HepG2 (cell line): ENCODE data around the gene NRN1L. TPM values are rescaled to one million over a fixed set of nuclear protein-coding genes. Genes with fewer than 3 reads are reported as not detected.

Experiments
- ARID2 ChIP-seq: sonication (generic); formaldehyde crosslinking; IDR thresholded peaks from 2 replicates; pipeline ENCODE4 v1.8.1; 2022; ENCODE audit warnings: mild to moderate bottlenecking, missing genetic modification reagents, borderline replicate concordance
- ATF7-NPFF ChIP-seq: sonication (generic); formaldehyde crosslinking; IDR thresholded peaks from 2 replicates; pipeline ENCODE4 v1.8.1; 2023; ENCODE audit warnings: mild to moderate bottlenecking, low read depth, missing genetic modification reagents, moderate library complexity
- ATRX ChIP-seq: sonication (generic); formaldehyde crosslinking; IDR thresholded peaks from 2 replicates; pipeline ENCODE4 v1.4.0; 2020; ENCODE audit warnings: missing genetic modification reagents, borderline replicate concordance
- ELF3 ChIP-seq: IDR thresholded peaks from 2 replicates; pipeline ENCODE4 v1.6.1; 2016; ENCODE audit warnings: missing genetic modification reagents, missing compliant biosample characterization
- FOXM1 ChIP-seq: sonication (generic); formaldehyde crosslinking; IDR thresholded peaks from 2 replicates; pipeline ENCODE4 v1.5.0; 2020; ENCODE audit warnings: missing genetic modification reagents
- HNRNPL ChIP-seq: fragments of 200-400 bp; formaldehyde crosslinking; IDR thresholded peaks from 2 replicates; pipeline ENCODE4 v1.6.1; 2017; ENCODE audit warnings: mild to moderate bottlenecking, low read depth, low read length
- KDM1A ChIP-seq: IDR thresholded peaks from 2 replicates; pipeline ENCODE4 v1.6.1; 2016; ENCODE audit warnings: missing compliant biosample characterization
- SRSF1 ChIP-seq: fragments of 200-400 bp; formaldehyde crosslinking; optimal IDR thresholded peaks from 2 replicates; pipeline ENCODE3; 2017; ENCODE audit warnings: mild to moderate bottlenecking, low read depth, low read length, moderate library complexity
- TBX3 ChIP-seq: fragments of 450-650 bp; IDR thresholded peaks from 2 replicates; pipeline ENCODE4 v1.6.1; 2017; ENCODE audit warnings: antibody characterized with exemption, mild to moderate bottlenecking, inconsistent platforms, borderline replicate concordance
- TGIF2 ChIP-seq: IDR thresholded peaks from 2 replicates; pipeline ENCODE4 v1.6.1; 2016; ENCODE audit warnings: control low read depth, missing compliant biosample characterization
- TRIM24 ChIP-seq: sonication (generic); formaldehyde crosslinking; IDR thresholded peaks from 2 replicates; pipeline ENCODE4 v1.8.0; 2022; ENCODE audit warnings: mild to moderate bottlenecking, missing genetic modification reagents
- ZFP82 ChIP-seq: sonication (generic); formaldehyde crosslinking; IDR thresholded peaks from 2 replicates; pipeline ENCODE4 v1.5.1; 2020; ENCODE audit warnings: mild to moderate bottlenecking, missing genetic modification reagents, borderline replicate concordance
- ZNF124 ChIP-seq: sonication (generic); formaldehyde crosslinking; IDR thresholded peaks from 2 replicates; pipeline ENCODE4 v1.4.0; 2020; ENCODE audit warnings: missing genetic modification reagents
- ZNF333 ChIP-seq: sonication (generic); formaldehyde crosslinking; IDR thresholded peaks from 2 replicates; pipeline ENCODE4 v1.4.0; 2020; ENCODE audit warnings: mild to moderate bottlenecking, missing genetic modification reagents, borderline replicate concordance
- ZNF33A ChIP-seq: sonication (generic); formaldehyde crosslinking; IDR thresholded peaks from 2 replicates; pipeline ENCODE4 v1.5.1; 2020; ENCODE audit warnings: missing genetic modification reagents, mild to moderate bottlenecking, moderate library complexity, borderline replicate concordance
- ZNF841 ChIP-seq: sonication (generic); formaldehyde crosslinking; IDR thresholded peaks from 2 replicates; pipeline ENCODE4 v1.8.1; 2023; ENCODE audit warnings: missing genetic modification reagents, borderline replicate concordance
- polyA plus RNA-seq, 8 experiments: library from polyadenylated mRNA; depleted of rRNA in 3 of 8; stranded (reverse) in 7 of 8; unstranded in 1 of 8; fragments of >200 nt; fragmentation: Illumina TruSeq in 4 of 8; extraction: Trizol in 4 of 8; gene quantifications; 2 replicates each; pipeline versions ENCODE4 v1.2.1 to v1.2.3, GENCODE V29; 2011 to 2016; ENCODE audit warnings: low read depth in 4 of 8, missing spikeins in 1 of 8, mixed read lengths in 1 of 8; ENCODE audit not compliant: insufficient read depth in 1 of 8
- total RNA-seq, 5 experiments: library from RNA; depleted of rRNA; stranded (reverse); fragments of >200 nt; fragmentation: Illumina TruSeq; extraction: Trizol; gene quantifications; 2 replicates each; pipeline ENCODE4 v1.2.3, GENCODE V29; 2016; ENCODE audit warnings: low read depth in 1 of 5
- TF ChIP-seq, protein P1 (sequence below): sonication (generic); formaldehyde crosslinking; IDR thresholded peaks from 2 replicates; pipeline ENCODE4 v1.4.0; 2020; ENCODE audit warnings: mild to moderate bottlenecking, missing genetic modification reagents
- TF ChIP-seq, protein P2 (sequence below): sonication (generic); formaldehyde crosslinking; IDR thresholded peaks from 2 replicates; pipeline ENCODE4 v1.4.0; 2020; ENCODE audit warnings: missing genetic modification reagents, mild to moderate bottlenecking, borderline replicate concordance
- TF ChIP-seq, protein P3 (sequence below): IDR thresholded peaks from 2 replicates; pipeline ENCODE4 v1.6.1; 2016; ENCODE audit warnings: missing biosample characterization, missing genetic modification reagents, low read depth
- TF ChIP-seq, protein P4 (sequence below): sonication (generic); formaldehyde crosslinking; IDR thresholded peaks from 2 replicates; pipeline ENCODE4 v1.4.0; 2020; ENCODE audit warnings: missing genetic modification reagents, borderline replicate concordance

Gene NRN1L
- total and polyA plus RNA-seq, 2 of the 13 experiments (the other 11 are each of a cell fraction or from before 2014, with no cell fraction given): 0.53 to 1.2 TPM

DNA sequence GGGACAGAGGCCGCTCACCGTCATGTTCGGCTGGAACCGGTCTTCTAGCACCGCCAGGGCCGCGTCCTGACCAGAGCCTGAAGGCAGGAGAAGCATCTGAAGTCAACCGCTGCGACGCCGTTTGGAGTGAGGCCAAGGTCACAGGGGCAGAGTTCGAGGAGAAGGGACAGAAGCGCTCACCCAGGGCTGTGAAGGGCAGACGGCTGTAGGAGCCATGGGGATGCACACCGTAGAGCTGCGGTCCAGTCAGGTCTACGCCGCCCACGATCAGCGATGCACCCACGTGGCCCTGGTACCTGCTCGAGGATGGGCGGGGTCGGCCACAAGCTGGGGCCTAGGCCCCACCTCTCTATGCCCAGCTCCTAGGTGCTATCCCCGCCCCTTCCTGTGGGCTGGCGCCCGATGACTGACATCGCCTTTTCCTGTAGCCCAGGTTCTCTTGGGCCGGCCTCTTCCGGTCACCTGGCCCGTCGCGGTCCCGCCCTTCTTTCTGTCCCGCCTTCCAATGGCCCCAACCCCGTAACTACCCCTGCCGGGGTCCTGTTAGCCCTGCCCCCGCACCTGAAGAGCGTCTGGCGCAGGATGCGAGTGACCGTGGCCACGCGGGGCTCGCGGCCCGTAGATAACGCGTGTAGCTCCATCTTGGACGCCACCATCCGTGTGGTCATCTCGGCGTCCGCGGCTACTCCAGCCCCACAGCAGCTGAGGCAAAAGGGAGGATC, 50.9 kb downstream of the NRN1L start (continued):
- TF ChIP-seq, protein P1, sequence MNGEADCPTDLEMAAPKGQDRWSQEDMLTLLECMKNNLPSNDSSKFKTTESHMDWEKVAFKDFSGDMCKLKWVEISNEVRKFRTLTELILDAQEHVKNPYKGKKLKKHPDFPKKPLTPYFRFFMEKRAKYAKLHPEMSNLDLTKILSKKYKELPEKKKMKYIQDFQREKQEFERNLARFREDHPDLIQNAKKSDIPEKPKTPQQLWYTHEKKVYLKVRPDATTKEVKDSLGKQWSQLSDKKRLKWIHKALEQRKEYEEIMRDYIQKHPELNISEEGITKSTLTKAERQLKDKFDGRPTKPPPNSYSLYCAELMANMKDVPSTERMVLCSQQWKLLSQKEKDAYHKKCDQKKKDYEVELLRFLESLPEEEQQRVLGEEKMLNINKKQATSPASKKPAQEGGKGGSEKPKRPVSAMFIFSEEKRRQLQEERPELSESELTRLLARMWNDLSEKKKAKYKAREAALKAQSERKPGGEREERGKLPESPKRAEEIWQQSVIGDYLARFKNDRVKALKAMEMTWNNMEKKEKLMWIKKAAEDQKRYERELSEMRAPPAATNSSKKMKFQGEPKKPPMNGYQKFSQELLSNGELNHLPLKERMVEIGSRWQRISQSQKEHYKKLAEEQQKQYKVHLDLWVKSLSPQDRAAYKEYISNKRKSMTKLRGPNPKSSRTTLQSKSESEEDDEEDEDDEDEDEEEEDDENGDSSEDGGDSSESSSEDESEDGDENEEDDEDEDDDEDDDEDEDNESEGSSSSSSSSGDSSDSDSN (CRISPR knock-in tag): peak; percentile 80; the same call in 1 of the 2 replicates
- TF ChIP-seq ATF7-NPFF (CRISPR knock-in tag) (peak; percentile 83), ELF3 (peak; percentile 67), KDM1A (no peak), ZNF841 (no peak), ATRX (CRISPR knock-in tag) (0 out of 2 replicates have a peak, but pooled peaks have one; percentile 70), ZNF333 (CRISPR knock-in tag) (peak; percentile 93; the same call in 1 of the 2 replicates), ZFP82 (CRISPR knock-in tag) (no peak; the same call in 1 of the 2 replicates), ZNF124 (peak; percentile 47; the same call in 1 of the 2 replicates), TBX3 (no peak), ZNF33A (CRISPR knock-in tag) (no peak), ARID2 (CRISPR knock-in tag) (no peak; the same call in 1 of the 2 replicates), FOXM1 (CRISPR knock-in tag) (peak; percentile 76; the same call in 1 of the 2 replicates), TGIF2 (CRISPR knock-in tag) (peak; percentile 84), HNRNPL (peak; percentile 43; the same call in 1 of the 2 replicates), TRIM24 (CRISPR knock-in tag) (no peak), SRSF1 (peak; percentile 88)
- TF ChIP-seq, protein P2, sequence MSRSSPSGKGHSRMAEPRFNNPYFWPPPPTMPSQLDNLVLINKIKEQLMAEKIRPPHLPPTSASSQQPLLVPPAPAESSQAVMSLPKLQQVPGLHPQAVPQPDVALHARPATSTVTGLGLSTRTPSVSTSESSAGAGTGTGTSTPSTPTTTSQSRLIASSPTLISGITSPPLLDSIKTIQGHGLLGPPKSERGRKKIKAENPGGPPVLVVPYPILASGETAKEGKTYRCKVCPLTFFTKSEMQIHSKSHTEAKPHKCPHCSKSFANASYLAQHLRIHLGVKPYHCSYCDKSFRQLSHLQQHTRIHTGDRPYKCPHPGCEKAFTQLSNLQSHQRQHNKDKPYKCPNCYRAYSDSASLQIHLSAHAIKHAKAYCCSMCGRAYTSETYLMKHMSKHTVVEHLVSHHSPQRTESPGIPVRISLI (CRISPR knock-in tag): peak; percentile 65; the same call in 1 of the 2 replicates
- TF ChIP-seq, protein P3, sequence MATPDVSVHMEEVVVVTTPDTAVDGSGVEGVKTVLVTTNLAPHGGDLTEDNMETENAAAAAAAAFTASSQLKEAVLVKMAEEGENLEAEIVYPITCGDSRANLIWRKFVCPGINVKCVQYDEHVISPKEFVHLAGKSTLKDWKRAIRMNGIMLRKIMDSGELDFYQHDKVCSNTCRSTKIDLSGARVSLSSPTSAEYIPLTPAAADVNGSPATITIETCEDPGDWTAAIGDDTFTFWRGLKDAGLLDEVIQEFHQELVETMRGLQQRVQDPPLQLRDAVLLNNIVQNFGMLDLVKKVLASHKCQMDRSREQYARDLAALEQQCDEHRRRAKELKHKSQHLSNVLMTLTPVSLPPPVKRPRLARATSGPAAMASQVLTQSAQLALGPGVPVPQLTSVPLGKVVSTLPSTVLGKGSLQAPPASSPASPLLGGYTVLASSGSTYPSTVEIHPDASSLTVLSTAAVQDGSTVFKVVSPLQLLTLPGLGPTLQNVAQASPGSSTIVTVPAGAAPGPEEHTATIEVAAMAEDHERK (CRISPR knock-in tag): no peak
- TF ChIP-seq, protein P4, sequence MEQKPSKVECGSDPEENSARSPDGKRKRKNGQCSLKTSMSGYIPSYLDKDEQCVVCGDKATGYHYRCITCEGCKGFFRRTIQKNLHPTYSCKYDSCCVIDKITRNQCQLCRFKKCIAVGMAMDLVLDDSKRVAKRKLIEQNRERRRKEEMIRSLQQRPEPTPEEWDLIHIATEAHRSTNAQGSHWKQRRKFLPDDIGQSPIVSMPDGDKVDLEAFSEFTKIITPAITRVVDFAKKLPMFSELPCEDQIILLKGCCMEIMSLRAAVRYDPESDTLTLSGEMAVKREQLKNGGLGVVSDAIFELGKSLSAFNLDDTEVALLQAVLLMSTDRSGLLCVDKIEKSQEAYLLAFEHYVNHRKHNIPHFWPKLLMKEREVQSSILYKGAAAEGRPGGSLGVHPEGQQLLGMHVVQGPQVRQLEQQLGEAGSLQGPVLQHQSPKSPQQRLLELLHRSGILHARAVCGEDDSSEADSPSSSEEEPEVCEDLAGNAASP (CRISPR knock-in tag): no peak
